ENCODE measurements around the gene TMSB15B.
"Not testable (repeated sequence)": the region's sequence is repeated elsewhere in the genome, so short reads cannot be mapped to it uniquely, and the experiment has no call there.

DNA sequence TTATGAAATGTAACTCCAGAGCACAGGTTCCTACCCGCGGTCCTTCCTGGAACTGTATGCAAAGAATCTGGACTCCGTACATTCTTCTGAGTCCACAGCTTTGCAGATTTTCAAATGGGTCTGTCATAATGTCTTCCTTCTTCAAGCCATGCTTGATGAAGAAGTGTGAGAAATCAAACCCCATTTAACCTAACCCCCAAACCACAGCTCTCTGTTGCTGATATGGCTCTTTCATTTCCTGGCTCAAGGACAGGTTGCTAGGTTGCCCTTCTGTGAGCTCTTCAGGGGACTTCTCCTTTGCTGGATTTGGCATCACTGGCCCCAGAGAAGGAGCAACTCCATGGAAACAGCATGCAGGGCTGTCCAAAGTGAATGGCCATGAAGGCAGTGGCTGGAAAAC is 41.9 kb upstream of the TMSB15B start:
- TF ChIP-seq, protein P1, sequence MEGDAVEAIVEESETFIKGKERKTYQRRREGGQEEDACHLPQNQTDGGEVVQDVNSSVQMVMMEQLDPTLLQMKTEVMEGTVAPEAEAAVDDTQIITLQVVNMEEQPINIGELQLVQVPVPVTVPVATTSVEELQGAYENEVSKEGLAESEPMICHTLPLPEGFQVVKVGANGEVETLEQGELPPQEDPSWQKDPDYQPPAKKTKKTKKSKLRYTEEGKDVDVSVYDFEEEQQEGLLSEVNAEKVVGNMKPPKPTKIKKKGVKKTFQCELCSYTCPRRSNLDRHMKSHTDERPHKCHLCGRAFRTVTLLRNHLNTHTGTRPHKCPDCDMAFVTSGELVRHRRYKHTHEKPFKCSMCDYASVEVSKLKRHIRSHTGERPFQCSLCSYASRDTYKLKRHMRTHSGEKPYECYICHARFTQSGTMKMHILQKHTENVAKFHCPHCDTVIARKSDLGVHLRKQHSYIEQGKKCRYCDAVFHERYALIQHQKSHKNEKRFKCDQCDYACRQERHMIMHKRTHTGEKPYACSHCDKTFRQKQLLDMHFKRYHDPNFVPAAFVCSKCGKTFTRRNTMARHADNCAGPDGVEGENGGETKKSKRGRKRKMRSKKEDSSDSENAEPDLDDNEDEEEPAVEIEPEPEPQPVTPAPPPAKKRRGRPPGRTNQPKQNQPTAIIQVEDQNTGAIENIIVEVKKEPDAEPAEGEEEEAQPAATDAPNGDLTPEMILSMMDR (conservative IDR thresholded peaks at IDR 0.05 in 1 of 2, IDR thresholded peaks at IDR 0.05 in 1 of 2; ENCODE audit: extremely low read depth in 1 of 2, insufficient read depth in 1 of 2, low read depth in 1 of 2, low read length in 2 of 2): not testable (repeated sequence)
- TF ChIP-seq EZH2 (IDR thresholded peaks at IDR 0.05; ENCODE audit: borderline replicate concordance, low read length): not testable (repeated sequence)
